Medulla oblongata (tissue), 1 donor: ENCODE data around the gene ZFY.

Experiments
- DNase-seq: peaks from one replicate; pipeline ENCODE4 v3.0.0-alpha.2; 2015; ENCODE audit errors: extremely low spot score

ZFY gene

DNA sequence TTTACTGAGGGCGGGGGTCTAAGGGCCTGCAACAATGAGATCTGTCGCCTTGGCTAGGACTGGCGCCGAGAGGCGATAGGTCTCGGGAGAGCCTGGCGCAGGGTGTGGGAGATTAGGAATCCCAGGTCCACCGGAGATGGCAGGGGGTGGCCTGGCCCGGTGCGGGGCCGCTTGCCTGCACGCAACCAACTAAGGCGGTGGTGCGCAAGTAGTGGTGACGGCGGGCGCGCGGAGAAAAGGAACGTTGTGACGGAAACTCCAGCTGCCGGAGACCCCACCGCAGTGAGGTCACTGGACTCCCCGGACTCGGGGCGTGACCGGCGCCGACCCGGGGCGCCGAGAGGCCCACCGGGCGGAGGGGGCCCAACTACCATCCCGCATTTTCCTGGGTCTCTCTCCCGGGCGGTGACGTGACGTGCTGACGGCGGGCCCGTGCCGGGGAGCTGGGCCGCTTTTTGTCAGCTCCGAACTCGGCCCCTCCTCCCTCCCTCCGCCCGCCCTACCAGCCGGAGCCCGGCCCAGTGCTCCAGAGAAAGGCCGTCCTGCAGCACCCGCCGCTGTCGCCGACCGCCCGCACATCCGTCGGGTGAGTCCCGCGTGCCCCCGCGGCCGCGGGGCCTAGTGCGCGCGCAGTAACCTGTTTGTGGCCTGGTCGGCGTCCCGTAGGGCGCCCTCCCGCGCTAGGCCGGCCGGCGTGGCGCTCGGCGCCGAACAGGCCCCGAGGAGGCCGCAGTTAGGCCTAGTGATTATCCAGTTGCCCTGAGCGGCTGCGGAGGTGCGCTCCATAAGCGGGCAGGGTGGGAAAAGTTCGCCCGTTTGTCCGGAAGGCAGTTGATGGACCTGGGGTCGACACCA is at the start of gene ZFY:
ZFY (plus strand) TSS at position 521 of the 855 bp plus-strand sequence. CDS start 18,556 bp downstream, outside the sequence.
- DNase-seq: peak; percentile 22

- DNase-seq: no peak
These were observed 49.3 kb upstream of the ZFY start for GRCh38 chrY:2885880-2886279.

DNA sequence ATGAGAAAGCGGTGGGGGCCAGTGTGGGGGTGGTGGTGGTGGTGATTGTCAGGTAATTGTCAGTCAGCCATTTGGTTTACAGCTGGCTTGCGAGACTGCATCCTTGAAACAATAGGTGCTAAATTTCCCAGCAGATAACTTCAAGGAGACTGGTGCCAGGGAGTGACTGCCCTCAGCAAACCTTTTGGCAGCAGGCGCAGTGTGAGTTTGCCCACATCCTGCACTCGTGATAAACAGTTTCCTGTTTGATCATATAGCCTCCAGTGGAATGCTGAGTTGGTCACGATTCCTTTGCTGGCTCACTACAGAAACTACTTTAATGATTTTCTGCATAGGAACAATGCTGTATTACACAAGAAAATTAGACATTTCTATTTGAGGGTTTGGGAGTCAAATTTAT is 47.8 kb upstream of the ZFY start:
- DNase-seq: no peak

DNA sequence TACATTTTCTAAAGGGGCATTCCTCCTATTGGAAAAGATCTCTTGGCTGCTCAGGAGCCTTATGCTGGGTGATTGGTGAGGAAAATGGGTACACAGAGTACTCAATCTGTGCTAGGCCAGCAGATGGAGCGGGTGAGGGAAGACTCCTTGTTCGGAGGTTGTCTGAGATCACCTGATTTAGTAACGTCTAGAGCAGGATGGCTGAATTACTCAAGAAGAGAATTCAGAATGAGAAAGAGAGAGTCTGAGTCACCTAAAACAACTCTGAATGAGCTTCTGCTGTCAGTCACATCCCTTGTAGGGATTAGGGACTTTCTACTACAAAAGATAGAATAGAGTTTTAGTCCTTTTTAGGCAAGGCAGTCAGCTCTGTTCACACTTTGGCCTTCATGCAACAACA is 47.2 kb upstream of the ZFY start:
- no peak for DNase-seq

GRCh38 chrY:2893471-2893870 is 41.7 kb upstream of the ZFY start:
- no peak for DNase-seq

DNA sequence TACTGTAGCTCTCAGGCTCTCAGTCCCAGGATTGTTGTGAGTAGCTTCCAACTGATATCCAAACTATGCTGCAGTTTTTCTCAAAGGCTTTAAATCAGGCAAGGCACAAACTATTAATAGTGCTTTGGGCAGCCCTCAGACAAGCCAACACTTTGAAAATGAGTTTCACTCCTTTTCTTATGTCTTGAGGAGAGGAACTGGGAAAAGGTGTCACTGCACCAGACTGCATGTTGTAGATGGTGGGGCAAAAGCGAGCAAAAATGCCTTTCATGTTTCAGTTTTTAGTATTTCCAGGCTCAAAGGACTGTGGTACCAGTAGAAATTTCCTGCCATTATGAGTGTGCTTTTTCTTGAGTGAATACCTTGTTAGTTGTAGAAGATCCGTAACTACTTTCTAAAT is 39.1 kb upstream of the ZFY start:
- DNase-seq: no peak

- no peak for DNase-seq
These were observed 27.8 kb upstream of the ZFY start for GRCh38 chrY:2907356-2907755.

DNA sequence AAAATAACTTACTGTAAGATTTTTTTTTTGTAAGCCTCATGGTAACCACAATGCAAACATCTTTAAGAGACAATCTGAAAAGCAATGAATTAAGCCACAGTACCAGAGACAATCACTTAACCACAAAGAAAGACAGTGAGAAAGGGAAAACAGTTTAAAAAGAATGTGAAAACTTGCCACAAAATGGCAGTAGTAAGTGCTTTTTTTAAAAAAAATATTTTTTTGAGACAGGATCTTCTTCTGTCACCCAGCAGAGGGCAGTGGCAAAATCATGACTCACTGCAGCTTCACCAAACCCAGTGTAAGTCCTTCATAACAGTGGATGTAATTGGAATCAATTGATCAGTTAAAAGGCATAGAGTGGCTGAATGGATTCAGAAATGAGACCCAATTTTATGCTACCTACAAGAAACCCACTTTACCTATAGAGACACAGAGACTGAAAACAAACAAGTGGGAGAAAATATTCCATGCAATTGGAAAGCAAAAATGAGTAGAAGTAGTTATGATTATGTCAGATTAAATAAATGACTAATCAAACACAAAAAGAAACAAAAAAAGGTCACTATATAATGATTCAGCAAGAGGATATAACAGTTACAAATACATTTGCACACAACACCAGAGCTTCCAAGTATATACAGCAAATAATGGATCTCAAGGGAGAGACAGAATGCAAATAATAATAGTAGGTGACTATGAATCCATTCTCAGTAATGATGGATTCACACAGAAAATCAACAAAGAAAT is 21.9 kb upstream of the ZFY start:
- peak; percentile 1 for DNase-seq

DNA sequence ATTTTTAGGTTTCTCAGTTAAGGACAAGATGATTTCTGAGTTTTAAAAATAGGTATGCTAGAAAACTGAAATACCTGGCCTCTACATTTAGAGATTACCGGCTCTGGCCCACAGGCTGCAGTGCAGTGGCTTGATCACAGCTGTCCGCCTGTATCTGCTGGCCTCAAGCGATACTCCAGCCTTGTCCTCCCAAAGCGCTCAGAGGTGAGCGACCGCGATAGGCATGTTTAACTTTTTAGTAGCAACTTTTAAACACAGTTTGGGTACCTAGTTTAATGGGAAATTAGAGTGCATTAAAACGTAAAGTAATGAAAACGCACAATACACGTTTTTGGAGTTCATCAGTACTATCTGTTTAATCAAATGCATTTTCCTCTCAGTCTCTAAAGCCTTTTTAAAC is 1.1 kb upstream of the ZFY start:
- peak; percentile 2 for DNase-seq

GRCh38 chrY:2935716-2936435 is 695 bp downstream of the ZFY start:
- DNase-seq: peak; percentile 87

GRCh38 chrY:2936436-2936750 is 1.2 kb downstream of the ZFY start:
- DNase-seq: no peak

DNA sequence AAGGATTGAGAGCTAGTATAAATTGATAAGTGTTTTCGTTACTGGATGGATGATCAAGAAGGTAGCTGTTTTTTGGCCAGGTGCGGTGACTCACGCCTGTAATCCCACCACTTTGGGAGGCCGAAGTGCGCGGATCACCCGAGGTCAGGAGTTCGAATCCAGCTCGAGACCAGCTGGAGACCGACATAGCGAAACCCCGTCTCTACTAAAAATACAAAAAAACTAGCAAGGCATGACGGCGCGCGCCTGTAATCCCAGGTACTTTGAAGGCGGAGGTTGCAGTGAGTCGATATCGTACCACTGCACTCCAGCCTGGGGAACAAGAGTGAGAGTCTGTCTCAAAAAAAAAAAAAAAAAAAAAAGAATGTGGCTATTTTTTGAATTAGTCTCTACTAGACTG is 2.0 kb downstream of the ZFY start:
- no peak for DNase-seq

GRCh38 chrY:2949590-2950252 is 14.5 kb downstream of the ZFY start:
- no peak for DNase-seq

- DNase-seq: no peak
These were observed 15.5 kb downstream of the ZFY start for GRCh38 chrY:2950655-2951054.

GRCh38 chrY:2952912-2953311 is 17.7 kb downstream of the ZFY start:
- no peak for DNase-seq

DNA sequence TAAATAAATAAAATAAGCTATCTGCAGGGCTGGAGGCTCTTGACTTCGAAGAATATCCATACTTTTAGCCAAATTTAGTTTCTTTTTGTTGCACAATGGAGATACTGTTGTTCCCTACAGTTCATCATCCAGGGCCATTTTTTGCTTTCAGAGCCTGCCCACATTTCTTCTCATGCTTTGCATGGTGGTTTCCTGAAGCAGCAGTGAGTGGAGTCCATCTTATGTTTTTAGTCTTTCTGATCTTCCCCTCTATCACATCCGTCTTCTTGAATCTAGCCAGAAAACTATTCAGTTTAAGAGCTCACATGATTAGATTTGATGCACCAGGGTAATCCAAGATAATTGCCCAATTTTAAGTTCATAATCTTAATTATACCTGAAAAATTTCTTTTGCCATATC is 19.6 kb downstream of the ZFY start:
- DNase-seq: no peak

GRCh38 chrY:2955561-2955960 is 20.4 kb downstream of the ZFY start:
- no peak for DNase-seq

GRCh38 chrY:2962061-2962460 is 26.9 kb downstream of the ZFY start:
- no peak for DNase-seq

DNA sequence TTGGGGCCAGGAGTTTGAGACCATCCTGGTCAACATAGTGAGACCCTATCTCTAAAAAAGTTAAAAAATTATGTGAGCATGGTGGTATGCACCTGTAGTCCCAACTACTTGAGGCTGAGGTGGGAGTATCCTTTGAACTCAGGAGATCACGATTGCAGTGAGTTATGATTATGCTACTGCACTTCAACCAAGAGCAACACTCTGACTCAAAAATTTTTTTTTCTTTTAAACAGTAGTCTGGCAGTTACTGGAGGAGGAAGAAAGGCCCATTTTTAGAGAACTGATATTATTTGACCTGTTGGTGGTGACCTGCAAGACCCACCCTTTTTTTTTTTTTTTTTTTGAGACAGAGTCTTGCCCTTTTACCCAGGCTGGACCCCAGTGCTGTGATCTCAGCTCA is 29.6 kb downstream of the ZFY start:
- no peak for DNase-seq

DNA sequence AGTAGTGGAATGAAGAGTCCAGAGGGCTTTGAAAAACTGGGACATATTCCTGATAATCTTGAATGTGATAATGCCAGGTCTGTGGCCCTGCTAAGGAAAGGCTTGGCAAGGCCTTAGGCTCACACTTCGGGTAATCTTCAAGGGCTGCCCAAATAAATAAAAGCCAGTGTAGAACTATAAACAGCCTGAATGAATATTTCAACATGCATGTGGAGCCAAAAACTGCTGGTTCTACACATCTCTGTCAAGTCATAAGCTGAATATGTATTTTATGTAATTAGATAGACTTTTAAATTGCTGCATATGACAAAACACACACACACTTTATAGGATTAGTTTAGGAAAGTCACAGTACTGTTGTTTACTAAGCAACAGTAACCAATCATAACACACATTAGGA is 30.4 kb downstream of the ZFY start:
- DNase-seq: no peak

GRCh38 chrY:2969561-2969960 is 34.4 kb downstream of the ZFY start:
- DNase-seq: no peak

DNA sequence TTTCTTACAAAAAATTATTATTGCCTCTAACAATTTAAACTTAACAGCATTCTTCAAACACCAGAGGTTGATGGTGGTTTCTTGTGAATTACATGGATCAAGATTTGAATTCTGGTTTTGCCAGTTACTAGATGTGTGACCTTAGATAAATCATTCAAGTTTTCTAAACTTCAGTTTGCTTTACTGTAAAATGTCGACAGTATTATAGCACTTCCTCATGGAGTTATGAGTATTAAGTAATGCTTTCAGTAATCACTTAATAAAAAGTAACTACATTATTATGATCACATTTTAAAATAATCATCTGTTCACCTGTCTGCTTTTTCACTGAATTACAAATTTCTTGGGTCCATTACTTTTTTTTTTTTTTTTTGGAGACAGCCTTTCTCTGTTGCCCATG is 37.5 kb downstream of the ZFY start:
- no peak for DNase-seq
